ENCODE data around the gene MUTYH. TPM values are rescaled to one million over a fixed set of nuclear protein-coding genes. Genes with fewer than 3 reads are reported as not detected.

MUTYH gene
- total and polyA plus RNA-seq, 9 of the 15 experiments (the other 6 are each of a cell fraction or from before 2014, with no cell fraction given) = 3.4 to 53.5 (median 29.0) TPM

DNA sequence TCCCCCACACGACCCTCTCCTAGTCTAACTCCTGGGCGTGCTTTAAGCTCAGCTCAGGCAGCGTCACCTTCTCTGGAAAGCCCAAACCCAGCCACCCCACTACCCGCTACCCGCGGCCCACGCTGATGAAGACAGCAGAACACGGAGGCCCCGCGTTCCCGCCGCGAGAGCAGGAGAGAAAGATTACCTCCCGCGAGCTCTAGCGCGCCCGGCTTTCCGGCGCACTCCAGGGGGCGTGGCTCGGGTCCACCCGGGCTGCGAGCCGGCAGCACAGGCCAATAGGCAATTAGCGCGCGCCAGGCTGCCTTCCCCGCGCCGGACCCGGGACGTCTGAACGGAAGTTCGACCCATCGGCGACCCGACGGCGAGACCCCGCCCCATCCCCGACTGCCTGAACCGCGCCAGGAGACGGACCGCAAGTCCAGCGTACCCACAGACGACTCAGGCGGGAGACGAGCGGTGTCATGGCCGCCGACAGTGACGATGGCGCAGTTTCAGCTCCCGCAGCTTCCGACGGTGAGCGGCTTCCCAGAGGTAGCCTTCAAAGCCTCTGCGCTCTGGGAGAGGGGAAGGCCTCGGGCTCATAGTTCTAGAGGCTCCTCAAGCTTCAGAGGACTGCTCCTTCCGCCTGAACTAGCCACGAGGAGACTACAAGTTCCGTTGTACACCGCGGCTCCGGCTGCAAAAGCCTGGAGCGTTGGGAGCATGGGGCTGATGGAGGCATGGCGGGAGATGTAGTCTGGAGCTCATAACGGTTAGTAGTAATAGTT is at the start of gene MUTYH, which contains the start of gene TOE1 (continued):
- TF ChIP-seq, protein P1, sequence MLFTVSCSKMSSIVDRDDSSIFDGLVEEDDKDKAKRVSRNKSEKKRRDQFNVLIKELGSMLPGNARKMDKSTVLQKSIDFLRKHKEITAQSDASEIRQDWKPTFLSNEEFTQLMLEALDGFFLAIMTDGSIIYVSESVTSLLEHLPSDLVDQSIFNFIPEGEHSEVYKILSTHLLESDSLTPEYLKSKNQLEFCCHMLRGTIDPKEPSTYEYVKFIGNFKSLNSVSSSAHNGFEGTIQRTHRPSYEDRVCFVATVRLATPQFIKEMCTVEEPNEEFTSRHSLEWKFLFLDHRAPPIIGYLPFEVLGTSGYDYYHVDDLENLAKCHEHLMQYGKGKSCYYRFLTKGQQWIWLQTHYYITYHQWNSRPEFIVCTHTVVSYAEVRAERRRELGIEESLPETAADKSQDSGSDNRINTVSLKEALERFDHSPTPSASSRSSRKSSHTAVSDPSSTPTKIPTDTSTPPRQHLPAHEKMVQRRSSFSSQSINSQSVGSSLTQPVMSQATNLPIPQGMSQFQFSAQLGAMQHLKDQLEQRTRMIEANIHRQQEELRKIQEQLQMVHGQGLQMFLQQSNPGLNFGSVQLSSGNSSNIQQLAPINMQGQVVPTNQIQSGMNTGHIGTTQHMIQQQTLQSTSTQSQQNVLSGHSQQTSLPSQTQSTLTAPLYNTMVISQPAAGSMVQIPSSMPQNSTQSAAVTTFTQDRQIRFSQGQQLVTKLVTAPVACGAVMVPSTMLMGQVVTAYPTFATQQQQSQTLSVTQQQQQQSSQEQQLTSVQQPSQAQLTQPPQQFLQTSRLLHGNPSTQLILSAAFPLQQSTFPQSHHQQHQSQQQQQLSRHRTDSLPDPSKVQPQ (CRISPR knock-in tag; IDR thresholded peaks at IDR 0.05; ENCODE audit: borderline replicate concordance) = no peak
- TF ChIP-seq SIX5 (IDR thresholded peaks at IDR 0.05; ENCODE audit: borderline replicate concordance in 1 of 2, insufficient read depth in 1 of 2, low read depth in 1 of 2, low read length in 2 of 2) (peak; percentile 72 to 76), IRF2 (CRISPR knock-in tag; IDR thresholded peaks at IDR 0.05) (no peak), SAFB2 (IDR thresholded peaks at IDR 0.05; ENCODE audit: borderline replicate concordance, low read depth, low read length, severe bottlenecking) (no peak), PCBP2 (IDR thresholded peaks at IDR 0.05; ENCODE audit: low read depth, low read length, poor library complexity, severe bottlenecking) (no peak), HOXB6 (CRISPR knock-in tag; IDR thresholded peaks at IDR 0.05; ENCODE audit: borderline replicate concordance) (no peak), GTF2A2 (tag; IDR thresholded peaks at IDR 0.05) (no peak), ZNF282 (CRISPR knock-in tag; IDR thresholded peaks at IDR 0.05) (no peak), MTA3 (IDR thresholded peaks at IDR 0.05; ENCODE audit: borderline replicate concordance) (peak; percentile 72; the same call in 1 of the 2 replicates), ZNF77 (CRISPR knock-in tag; IDR thresholded peaks at IDR 0.05) (no peak), HLTF (IDR thresholded peaks at IDR 0.05) (peak; percentile 64; the same call in 1 of the 2 replicates), RBM14 (IDR thresholded peaks at IDR 0.05; ENCODE audit: borderline replicate concordance, insufficient read depth, low read depth, low read length) (0 out of 2 replicates have a peak, but pooled peaks have one; percentile 78), ZKSCAN8 (CRISPR knock-in tag; IDR thresholded peaks at IDR 0.05) (no peak), POLR2A (conservative IDR thresholded peaks at IDR 0.05) (peak; percentile 99), ZNF75A (CRISPR knock-in tag; IDR thresholded peaks at IDR 0.05) (no peak), ATF7 (IDR thresholded peaks at IDR 0.05) (peak; percentile 76), KAT8 (IDR thresholded peaks at IDR 0.05; ENCODE audit: low read depth) (no peak)
- TF ChIP-seq, protein P2, sequence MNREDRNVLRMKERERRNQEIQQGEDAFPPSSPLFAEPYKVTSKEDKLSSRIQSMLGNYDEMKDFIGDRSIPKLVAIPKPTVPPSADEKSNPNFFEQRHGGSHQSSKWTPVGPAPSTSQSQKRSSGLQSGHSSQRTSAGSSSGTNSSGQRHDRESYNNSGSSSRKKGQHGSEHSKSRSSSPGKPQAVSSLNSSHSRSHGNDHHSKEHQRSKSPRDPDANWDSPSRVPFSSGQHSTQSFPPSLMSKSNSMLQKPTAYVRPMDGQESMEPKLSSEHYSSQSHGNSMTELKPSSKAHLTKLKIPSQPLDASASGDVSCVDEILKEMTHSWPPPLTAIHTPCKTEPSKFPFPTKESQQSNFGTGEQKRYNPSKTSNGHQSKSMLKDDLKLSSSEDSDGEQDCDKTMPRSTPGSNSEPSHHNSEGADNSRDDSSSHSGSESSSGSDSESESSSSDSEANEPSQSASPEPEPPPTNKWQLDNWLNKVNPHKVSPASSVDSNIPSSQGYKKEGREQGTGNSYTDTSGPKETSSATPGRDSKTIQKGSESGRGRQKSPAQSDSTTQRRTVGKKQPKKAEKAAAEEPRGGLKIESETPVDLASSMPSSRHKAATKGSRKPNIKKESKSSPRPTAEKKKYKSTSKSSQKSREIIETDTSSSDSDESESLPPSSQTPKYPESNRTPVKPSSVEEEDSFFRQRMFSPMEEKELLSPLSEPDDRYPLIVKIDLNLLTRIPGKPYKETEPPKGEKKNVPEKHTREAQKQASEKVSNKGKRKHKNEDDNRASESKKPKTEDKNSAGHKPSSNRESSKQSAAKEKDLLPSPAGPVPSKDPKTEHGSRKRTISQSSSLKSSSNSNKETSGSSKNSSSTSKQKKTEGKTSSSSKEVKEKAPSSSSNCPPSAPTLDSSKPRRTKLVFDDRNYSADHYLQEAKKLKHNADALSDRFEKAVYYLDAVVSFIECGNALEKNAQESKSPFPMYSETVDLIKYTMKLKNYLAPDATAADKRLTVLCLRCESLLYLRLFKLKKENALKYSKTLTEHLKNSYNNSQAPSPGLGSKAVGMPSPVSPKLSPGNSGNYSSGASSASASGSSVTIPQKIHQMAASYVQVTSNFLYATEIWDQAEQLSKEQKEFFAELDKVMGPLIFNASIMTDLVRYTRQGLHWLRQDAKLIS (CRISPR knock-in tag; IDR thresholded peaks at IDR 0.05) = peak; percentile 86; the same call in 1 of the 2 replicates
- TF ChIP-seq, protein P3, sequence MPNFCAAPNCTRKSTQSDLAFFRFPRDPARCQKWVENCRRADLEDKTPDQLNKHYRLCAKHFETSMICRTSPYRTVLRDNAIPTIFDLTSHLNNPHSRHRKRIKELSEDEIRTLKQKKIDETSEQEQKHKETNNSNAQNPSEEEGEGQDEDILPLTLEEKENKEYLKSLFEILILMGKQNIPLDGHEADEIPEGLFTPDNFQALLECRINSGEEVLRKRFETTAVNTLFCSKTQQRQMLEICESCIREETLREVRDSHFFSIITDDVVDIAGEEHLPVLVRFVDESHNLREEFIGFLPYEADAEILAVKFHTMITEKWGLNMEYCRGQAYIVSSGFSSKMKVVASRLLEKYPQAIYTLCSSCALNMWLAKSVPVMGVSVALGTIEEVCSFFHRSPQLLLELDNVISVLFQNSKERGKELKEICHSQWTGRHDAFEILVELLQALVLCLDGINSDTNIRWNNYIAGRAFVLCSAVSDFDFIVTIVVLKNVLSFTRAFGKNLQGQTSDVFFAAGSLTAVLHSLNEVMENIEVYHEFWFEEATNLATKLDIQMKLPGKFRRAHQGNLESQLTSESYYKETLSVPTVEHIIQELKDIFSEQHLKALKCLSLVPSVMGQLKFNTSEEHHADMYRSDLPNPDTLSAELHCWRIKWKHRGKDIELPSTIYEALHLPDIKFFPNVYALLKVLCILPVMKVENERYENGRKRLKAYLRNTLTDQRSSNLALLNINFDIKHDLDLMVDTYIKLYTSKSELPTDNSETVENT (CRISPR knock-in tag; IDR thresholded peaks at IDR 0.05) = peak; percentile 78

Data from K562 (cell line).